ENCODE measurements around the gene IL15. TPM values are rescaled to one million over a fixed set of nuclear protein-coding genes. Genes with fewer than 3 reads are reported as not detected.

IL15 gene
- total and polyA plus RNA-seq, 2 experiments from 2014 or later: not detected

GRCh38 chr4:141630854-141631253 lies 5.5 kb upstream of the IL15 start:
- Histone ChIP-seq H3K27ac (no peak overlapping the region), H3K4me3 (no peak overlapping the region), H3K27me3 (peaks cover 12% of the 10 kb centered on the region), H3K36me3 (no peaks in the 10 kb centered on the region), H3K9me3 (ENCODE audit: low read depth) (no peaks in the 10 kb centered on the region), H3K4me1 (ENCODE audit: low read depth) (no peaks in the 10 kb centered on the region)
- DNase-seq (ENCODE audit: low read depth in 1 of 2, low spot score in 1 of 2): no peak
- TF ChIP-seq CTCF (IDR thresholded peaks at IDR 0.05; ENCODE audit: low read depth, low read length): no peak

- no peak overlapping the region for H3K27ac ChIP-seq
- no peaks in the 10 kb centered on the region for H3K4me1 ChIP-seq (ENCODE audit: low read depth)
- DNase-seq (ENCODE audit: low read depth in 1 of 2, low spot score in 1 of 2): no peak
- no peaks in the 10 kb centered on the region for H3K9me3 ChIP-seq (ENCODE audit: low read depth)
- H3K4me3 ChIP-seq: no peak overlapping the region
- TF ChIP-seq CTCF (IDR thresholded peaks at IDR 0.05; ENCODE audit: low read depth, low read length): no peak
- peaks cover 51% of the 10 kb centered on the region for H3K27me3 ChIP-seq
- H3K36me3 ChIP-seq: no peaks in the 10 kb centered on the region
Observed at GRCh38 chr4:141635736-141636081, 674 bp upstream of the IL15 start.

- Histone ChIP-seq H3K4me3 (peak overlapping the region; percentile 43), H3K36me3 (no peaks in the 10 kb centered on the region), H3K9me3 (ENCODE audit: low read depth) (no peaks in the 10 kb centered on the region), H3K27me3 (peaks cover 51% of the 10 kb centered on the region), H3K27ac (no peak overlapping the region), H3K4me1 (ENCODE audit: low read depth) (no peaks in the 10 kb centered on the region)
- TF ChIP-seq CTCF (IDR thresholded peaks at IDR 0.05; ENCODE audit: low read depth, low read length): no peak
- peak; percentile 57 to 75 for DNase-seq (ENCODE audit: low read depth in 1 of 2, low spot score in 1 of 2)
Observed at GRCh38 chr4:141636771-141637460, 533 bp downstream of the IL15 start.

- peak in 1 of 2 donors; percentile 32 for DNase-seq (ENCODE audit: low read depth in 1 of 2, low spot score in 1 of 2)
- Histone ChIP-seq H3K4me3 (no peak overlapping the region), H3K27me3 (peaks cover 51% of the 10 kb centered on the region)
Observed at GRCh38 chr4:141637565-141637964, 1.2 kb downstream of the IL15 start.

GRCh38 chr4:141638230-141638629 lies 1.8 kb downstream of the IL15 start:
- no peak overlapping the region for H3K27ac ChIP-seq
- H3K4me3 ChIP-seq: no peak overlapping the region
- H3K27me3 ChIP-seq: peaks cover 51% of the 10 kb centered on the region
- no peak for TF ChIP-seq CTCF (IDR thresholded peaks at IDR 0.05; ENCODE audit: low read depth, low read length)
- DNase-seq (ENCODE audit: low read depth in 1 of 2, low spot score in 1 of 2): no peak
- no peaks in the 10 kb centered on the region for H3K4me1 ChIP-seq (ENCODE audit: low read depth)
- no peaks in the 10 kb centered on the region for H3K36me3 ChIP-seq
- no peaks in the 10 kb centered on the region for H3K9me3 ChIP-seq (ENCODE audit: low read depth)

More at GRCh38 chr4:141637565-141637964, 1.2 kb downstream of the IL15 start:
- no peak for TF ChIP-seq CTCF (IDR thresholded peaks at IDR 0.05; ENCODE audit: low read depth, low read length)
- Histone ChIP-seq H3K4me1 (ENCODE audit: low read depth) (no peaks in the 10 kb centered on the region), H3K9me3 (ENCODE audit: low read depth) (no peaks in the 10 kb centered on the region), H3K27ac (no peak overlapping the region), H3K36me3 (no peaks in the 10 kb centered on the region)

Measured in cardiac muscle cell (in vitro differentiated cells and primary cell).